HCT116 (cell line): ENCODE data around the gene TNS3.

Experiments
- ATF3 ChIP-seq: IDR thresholded peaks from 2 replicates; pipeline ENCODE4 v1.6.1; 2012
- CTCF ChIP-seq, 3 experiments: fragments of 200-600 bp in 1 of 3; sonication (generic) in 1 of 3; IDR thresholded peaks in 2 of 3; conservative IDR thresholded peaks in 1 of 3; 2 replicates each; pipeline ENCODE4 v1.5.1; 2012 to 2017; ENCODE audit warnings: low read depth in 2 of 3, low read length in 2 of 3, antibody characterized with exemption in 1 of 3, borderline replicate concordance in 1 of 3, control low read depth in 1 of 3, mild to moderate bottlenecking in 1 of 3, mixed read lengths in 1 of 3, mixed run types in 1 of 3, moderate library complexity in 1 of 3; ENCODE audit not compliant: insufficient read depth in 1 of 3
- EGR1 ChIP-seq: IDR thresholded peaks from 2 replicates; pipeline ENCODE4 v1.6.1; 2012; ENCODE audit warnings: low read depth
- EZH2 ChIP-seq: fragments of 200-600 bp; sonication (generic); IDR thresholded peaks from 2 replicates; pipeline ENCODE4 v1.6.1; 2017; ENCODE audit warnings: antibody characterized with exemption, mixed run types
- JUND ChIP-seq: IDR thresholded peaks from 2 replicates; pipeline ENCODE4 v1.6.1; 2012
- MAX ChIP-seq: IDR thresholded peaks from 2 replicates; pipeline ENCODE4 v1.6.1; 2012
- POLR2A ChIP-seq: IDR thresholded peaks from 2 replicates; pipeline ENCODE4 v1.7.0; 2011; ENCODE audit warnings: borderline replicate concordance; ENCODE audit not compliant: insufficient read depth, insufficient read length; ENCODE audit errors: extremely low read depth
- POLR2AphosphoS5 ChIP-seq: IDR thresholded peaks from 2 replicates; pipeline ENCODE4 v1.6.1; 2011; ENCODE audit warnings: mild to moderate bottlenecking, low read depth, low read length, moderate library complexity
- RAD21 ChIP-seq: IDR thresholded peaks from 2 replicates; pipeline ENCODE4 v1.6.1; 2012; ENCODE audit warnings: low read depth, mild to moderate bottlenecking
- SIN3A ChIP-seq: IDR thresholded peaks from 2 replicates; pipeline ENCODE4 v1.6.1; 2012; ENCODE audit warnings: low read depth
- ZFX ChIP-seq: fragments of 450-650 bp; IDR thresholded peaks from 2 replicates; pipeline ENCODE4 v1.6.1; 2017

- TF ChIP-seq ZFX (no peak), POLR2AphosphoS5 (no peak), RAD21 (no peak), CTCF (IDR thresholded peaks at IDR 0.05 in 2 of 3, conservative IDR thresholded peaks at IDR 0.05 in 1 of 3; ENCODE audit: borderline replicate concordance in 1 of 3, insufficient read depth in 1 of 3, low read depth in 2 of 3, low read length in 2 of 3) (no peak), EGR1 (no peak), EZH2 (no peak), ATF3 (no peak), POLR2A (no peak), SIN3A (no peak), JUND (no peak), MAX (no peak)
Observed at GRCh38 chr7:47614450-47614849, 32.5 kb upstream of the TNS3 start.
